ENCODE measurements around the gene AKAP13.

AKAP13 gene

GRCh38 chr15:85744579-85744978 is 364.2 kb downstream of the AKAP13 start:
- no peak for FAIRE-seq

GRCh38 chr15:85745023-85745422 is 364.6 kb downstream of the AKAP13 start:
- DNase-seq (ENCODE audit: insufficient read length, low spot score) (no peak), FAIRE-seq (no peak)

More at GRCh38 chr15:85744579-85744978, 364.2 kb downstream of the AKAP13 start:
- DNase-seq (ENCODE audit: insufficient read length, low spot score) = no peak

- FAIRE-seq (no peak), DNase-seq (ENCODE audit: insufficient read length, low spot score) (no peak)
Measured at GRCh38 chr15:85745525-85746150, 365.2 kb downstream of the AKAP13 start.

GRCh38 chr15:85746641-85747040 is 366.2 kb downstream of the AKAP13 start:
- no peak for DNase-seq (ENCODE audit: insufficient read length, low spot score)
- FAIRE-seq = no peak

- FAIRE-seq (no peak), DNase-seq (ENCODE audit: insufficient read length, low spot score) (no peak)
Measured at GRCh38 chr15:85748176-85748575, 367.8 kb downstream of the AKAP13 start.

GRCh38 chr15:85748729-85749128 is 368.3 kb downstream of the AKAP13 start:
- FAIRE-seq = no peak
- DNase-seq (ENCODE audit: insufficient read length, low spot score) = no peak

- FAIRE-seq (no peak), DNase-seq (ENCODE audit: insufficient read length, low spot score) (no peak)
Measured at GRCh38 chr15:85749261-85750151, 369.1 kb downstream of the AKAP13 start.

- FAIRE-seq (no peak), DNase-seq (ENCODE audit: insufficient read length, low spot score) (no peak)
Measured at GRCh38 chr15:85750319-85751290, 370.2 kb downstream of the AKAP13 start.

GRCh38 chr15:85751291-85752123 is 371.1 kb downstream of the AKAP13 start:
- FAIRE-seq (no peak), DNase-seq (ENCODE audit: insufficient read length, low spot score) (no peak)

GRCh38 chr15:85752124-85752475 is 371.7 kb downstream of the AKAP13 start:
- DNase-seq (ENCODE audit: insufficient read length, low spot score) (no peak), FAIRE-seq (no peak)

GRCh38 chr15:85752491-85752961 is 372.1 kb downstream of the AKAP13 start:
- DNase-seq (ENCODE audit: insufficient read length, low spot score) = no peak

GRCh38 chr15:85753261-85753660 is 372.9 kb downstream of the AKAP13 start:
- no peak for FAIRE-seq

More at GRCh38 chr15:85752491-85752961, 372.1 kb downstream of the AKAP13 start:
- FAIRE-seq = no peak

GRCh38 chr15:85753791-85754452 is 373.5 kb downstream of the AKAP13 start:
- FAIRE-seq (no peak), DNase-seq (ENCODE audit: insufficient read length, low spot score) (no peak)

More at GRCh38 chr15:85753261-85753660, 372.9 kb downstream of the AKAP13 start:
- DNase-seq (ENCODE audit: insufficient read length, low spot score) = no peak

GRCh38 chr15:85754989-85755388 is 374.6 kb downstream of the AKAP13 start:
- no peak for FAIRE-seq
- no peak for DNase-seq (ENCODE audit: insufficient read length, low spot score)

- no peak for DNase-seq (ENCODE audit: insufficient read length, low spot score)
- no peak for FAIRE-seq
Measured at GRCh38 chr15:85755471-85755870, 375.1 kb downstream of the AKAP13 start.

- FAIRE-seq = no peak
- DNase-seq (ENCODE audit: insufficient read length, low spot score) = no peak
Measured at GRCh38 chr15:85755942-85756341, 375.5 kb downstream of the AKAP13 start.

- FAIRE-seq = no peak
- no peak for DNase-seq (ENCODE audit: insufficient read length, low spot score)
Measured at GRCh38 chr15:85756411-85757072, 376.1 kb downstream of the AKAP13 start.

- FAIRE-seq (no peak), DNase-seq (ENCODE audit: insufficient read length, low spot score) (no peak)
Measured at GRCh38 chr15:85757073-85757938, 376.9 kb downstream of the AKAP13 start.

All from HTR-8/SVneo (cell line).